ENCODE data around the gene GRAMD1B. TPM values are rescaled to one million over a fixed set of nuclear protein-coding genes. Genes with fewer than 3 reads are reported as not detected.

GRAMD1B gene
- total RNA-seq, 2 donors from 2014 or later = 1.7 to 1.9 TPM

DNA sequence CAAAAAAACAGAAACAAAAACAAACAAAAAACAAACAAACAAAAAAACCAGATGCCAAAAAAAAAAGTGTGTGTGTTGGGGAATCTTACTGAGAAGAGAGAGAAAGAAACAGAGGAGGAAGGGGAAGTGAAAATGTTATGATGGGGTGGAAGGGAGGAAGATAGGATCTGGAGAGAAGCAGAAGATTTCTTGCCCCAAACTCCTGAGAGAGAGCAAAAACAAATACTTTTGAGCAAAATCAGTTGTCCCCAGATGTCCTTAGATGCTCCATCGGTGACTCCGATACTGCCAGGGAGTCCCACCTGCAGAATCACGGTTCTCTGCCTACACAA, 19.9 kb upstream of the GRAMD1B start:
- no peaks in the 10 kb centered on the region for H3K9me3 ChIP-seq
- H3K36me3 ChIP-seq = no peaks in the 10 kb centered on the region
- H3K27ac ChIP-seq = no peak overlapping the region
- no peak for DNase-seq
- H3K9ac ChIP-seq (ENCODE audit: low read depth in 2 of 2, low read length in 2 of 2) = no peak overlapping the region
- peaks cover 3% of the 10 kb centered on the region for H3K4me1 ChIP-seq
- H3K27me3 ChIP-seq = no peaks in the 10 kb centered on the region
- H3K4me3 ChIP-seq = no peak overlapping the region
- intact Hi-C loops (cut with DNase I) = no loop called here
- TF ChIP-seq, protein P1, sequence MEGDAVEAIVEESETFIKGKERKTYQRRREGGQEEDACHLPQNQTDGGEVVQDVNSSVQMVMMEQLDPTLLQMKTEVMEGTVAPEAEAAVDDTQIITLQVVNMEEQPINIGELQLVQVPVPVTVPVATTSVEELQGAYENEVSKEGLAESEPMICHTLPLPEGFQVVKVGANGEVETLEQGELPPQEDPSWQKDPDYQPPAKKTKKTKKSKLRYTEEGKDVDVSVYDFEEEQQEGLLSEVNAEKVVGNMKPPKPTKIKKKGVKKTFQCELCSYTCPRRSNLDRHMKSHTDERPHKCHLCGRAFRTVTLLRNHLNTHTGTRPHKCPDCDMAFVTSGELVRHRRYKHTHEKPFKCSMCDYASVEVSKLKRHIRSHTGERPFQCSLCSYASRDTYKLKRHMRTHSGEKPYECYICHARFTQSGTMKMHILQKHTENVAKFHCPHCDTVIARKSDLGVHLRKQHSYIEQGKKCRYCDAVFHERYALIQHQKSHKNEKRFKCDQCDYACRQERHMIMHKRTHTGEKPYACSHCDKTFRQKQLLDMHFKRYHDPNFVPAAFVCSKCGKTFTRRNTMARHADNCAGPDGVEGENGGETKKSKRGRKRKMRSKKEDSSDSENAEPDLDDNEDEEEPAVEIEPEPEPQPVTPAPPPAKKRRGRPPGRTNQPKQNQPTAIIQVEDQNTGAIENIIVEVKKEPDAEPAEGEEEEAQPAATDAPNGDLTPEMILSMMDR (IDR thresholded peaks at IDR 0.05) = no peak

DNA sequence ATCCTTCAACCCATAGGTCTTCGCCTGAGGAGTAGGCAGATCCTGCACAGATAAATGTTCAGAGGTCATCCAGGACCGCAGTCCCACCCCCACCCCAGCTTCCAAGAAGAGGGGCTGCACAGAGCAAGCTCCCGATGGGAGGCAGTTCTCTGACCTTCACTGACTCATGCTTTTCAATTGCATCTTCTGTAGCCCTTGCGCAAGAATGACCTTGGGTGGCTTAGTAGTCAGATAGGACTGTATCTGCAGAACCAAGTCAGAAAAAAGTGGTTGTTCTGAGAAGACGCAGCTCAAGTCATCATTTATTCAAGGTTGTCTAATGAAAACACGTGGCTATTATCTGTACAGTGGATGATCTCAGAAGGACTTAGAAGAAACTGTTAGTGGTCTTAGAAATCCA, 16.4 kb upstream of the GRAMD1B start:
- Histone ChIP-seq H3K4me1 (no peaks in the 10 kb centered on the region), H3K36me3 (no peaks in the 10 kb centered on the region), H3K9me3 (no peaks in the 10 kb centered on the region), H3K9ac (ENCODE audit: low read depth in 2 of 2, low read length in 2 of 2) (no peak overlapping the region), H3K27me3 (no peaks in the 10 kb centered on the region), H3K4me3 (no peak overlapping the region), H3K27ac (no peak overlapping the region)
- intact Hi-C loops (cut with DNase I) = no loop called here
- no peak for DNase-seq
- TF ChIP-seq, protein P1 (IDR thresholded peaks at IDR 0.05) = no peak

DNA sequence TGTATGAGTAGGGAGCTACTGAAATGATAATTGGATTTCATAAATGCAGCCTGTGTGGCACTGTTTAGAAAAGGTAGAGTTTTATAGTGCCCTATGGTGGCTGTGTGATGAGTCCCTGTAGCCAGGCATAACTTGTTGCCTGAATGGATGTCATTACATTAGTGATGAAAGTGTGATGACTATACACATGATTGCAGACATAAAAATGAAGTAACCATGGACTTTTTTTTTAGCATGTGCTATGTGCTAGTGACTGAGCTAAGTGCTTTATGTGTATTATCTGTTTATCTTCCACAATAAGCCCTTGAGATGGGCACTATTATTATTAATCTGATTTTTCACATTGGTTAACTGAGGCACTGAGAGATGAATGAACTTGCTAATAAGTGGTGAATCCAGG, 13.5 kb upstream of the GRAMD1B start:
- no peaks in the 10 kb centered on the region for H3K36me3 ChIP-seq
- intact Hi-C loops (cut with DNase I) = no loop called here
- no peaks in the 10 kb centered on the region for H3K9me3 ChIP-seq
- H3K4me3 ChIP-seq = no peak overlapping the region
- H3K27me3 ChIP-seq = no peaks in the 10 kb centered on the region
- no peaks in the 10 kb centered on the region for H3K4me1 ChIP-seq
- no peak for DNase-seq
- TF ChIP-seq, protein P1 (IDR thresholded peaks at IDR 0.05) = no peak
- H3K27ac ChIP-seq = no peak overlapping the region
- H3K9ac ChIP-seq (ENCODE audit: low read depth in 2 of 2, low read length in 2 of 2) = no peak overlapping the region

DNA sequence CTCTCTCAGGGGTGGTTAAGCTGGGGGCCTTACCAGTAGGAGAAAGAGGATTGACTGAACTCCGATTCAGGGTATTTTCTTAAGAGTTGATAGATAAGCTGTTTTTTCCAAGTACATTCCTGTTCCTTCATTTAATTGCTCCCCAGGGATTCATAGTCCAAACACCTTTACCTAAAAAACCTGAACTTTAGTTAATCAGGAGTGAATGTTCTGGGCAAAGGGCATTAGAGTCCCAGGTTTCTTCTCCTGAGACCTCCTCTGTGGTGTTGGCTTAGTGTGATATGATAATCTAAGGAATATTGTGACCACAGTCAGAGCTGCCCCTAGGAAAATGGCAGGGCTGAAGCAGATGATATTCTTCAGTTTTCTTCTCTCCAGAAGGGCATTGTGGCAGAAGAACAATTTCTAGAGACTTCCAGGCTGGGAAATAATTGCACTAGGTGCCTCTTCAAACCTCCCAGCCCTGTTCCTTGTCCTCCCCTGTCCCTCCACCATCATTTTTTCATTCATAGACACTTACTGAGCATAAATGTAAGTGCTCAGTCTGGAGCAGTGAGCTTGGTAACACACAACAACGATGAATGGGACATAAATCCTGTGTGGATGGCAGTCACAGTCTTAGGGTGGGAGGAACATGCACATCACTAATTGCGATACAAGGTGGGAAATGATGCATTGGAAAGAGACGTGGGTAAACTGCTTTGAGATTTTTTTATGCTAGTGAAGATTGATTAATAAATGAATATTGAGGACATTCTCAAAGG, 11.5 kb upstream of the GRAMD1B start:
- DNase-seq = no peak
- TF ChIP-seq, protein P1 (IDR thresholded peaks at IDR 0.05) = no peak
- no peak overlapping the region for H3K27ac ChIP-seq

DNA sequence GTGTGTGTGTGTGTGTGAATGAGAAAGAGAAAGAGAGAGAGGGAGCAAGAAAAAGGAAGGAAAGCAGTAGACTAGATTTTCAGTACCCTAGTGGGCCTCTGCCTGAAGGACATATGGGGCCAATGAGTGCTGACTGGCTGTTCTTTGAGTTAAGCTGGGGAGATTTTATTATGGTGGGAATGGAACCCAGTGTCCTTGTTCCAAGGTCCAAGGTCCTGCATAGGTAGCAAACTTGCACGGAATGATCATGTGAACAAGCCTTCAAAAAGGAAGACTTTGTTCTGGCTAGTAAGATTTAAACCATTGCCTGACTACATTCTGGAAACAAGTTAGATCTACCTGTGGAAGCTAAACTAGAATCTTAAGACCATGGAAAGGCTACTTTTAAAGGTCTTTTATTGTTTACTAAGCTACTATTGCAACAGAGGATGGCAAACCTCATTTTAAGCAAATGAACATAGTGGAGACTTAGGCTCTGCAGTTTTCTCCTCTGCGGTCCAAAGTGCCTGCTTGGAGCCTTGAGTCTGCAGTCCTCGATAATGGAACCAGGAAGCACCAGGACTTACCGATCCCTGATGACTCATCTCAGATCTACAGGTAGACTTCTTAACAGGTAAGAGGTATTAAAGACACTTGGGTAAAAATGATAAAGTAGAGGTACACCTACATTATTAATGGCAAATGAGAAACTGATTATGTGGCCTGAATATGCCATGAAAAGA, 10.2 kb upstream of the GRAMD1B start:
- Histone ChIP-seq H3K9me3 (no peaks in the 10 kb centered on the region), H3K9ac (ENCODE audit: low read depth in 2 of 2, low read length in 2 of 2) (no peak overlapping the region), H3K4me3 (no peak overlapping the region), H3K27me3 (no peaks in the 10 kb centered on the region), H3K27ac (peak overlapping the region; percentile 31), H3K4me1 (no peaks in the 10 kb centered on the region), H3K36me3 (no peaks in the 10 kb centered on the region)
- intact Hi-C loops (cut with DNase I) = no loop called here
- peak; percentile 22 for DNase-seq
- TF ChIP-seq, protein P1 (IDR thresholded peaks at IDR 0.05) = no peak

More for the DNA sequence above, 11.5 kb upstream of the GRAMD1B start:
- Histone ChIP-seq H3K9ac (ENCODE audit: low read depth in 2 of 2, low read length in 2 of 2) (no peak overlapping the region), H3K4me3 (no peak overlapping the region), H3K27me3 (no peaks in the 10 kb centered on the region), H3K9me3 (no peaks in the 10 kb centered on the region), H3K4me1 (no peaks in the 10 kb centered on the region), H3K36me3 (no peaks in the 10 kb centered on the region)
- intact Hi-C loops (cut with DNase I) = no loop called here
